ENCODE data around the gene SORCS2.

The SORCS2 gene

GRCh38 chr4:7659429-7660175, 467.3 kb downstream of the SORCS2 start:
- no peaks in the 10 kb centered on the region for H3K27me3 ChIP-seq (ENCODE audit: low read depth, low read length)
- H2AFZ ChIP-seq (ENCODE audit: low read depth, low read length), result no peak overlapping the region
- no peak overlapping the region for H3K4me2 ChIP-seq (ENCODE audit: low read length)
- H3K36me3 ChIP-seq (replicated peaks; ENCODE audit: low read depth, low read length), result no peaks in the 10 kb centered on the region
- no peaks in the 10 kb centered on the region for H4K20me1 ChIP-seq (ENCODE audit: insufficient read depth, low read length)
- H3K9ac ChIP-seq (ENCODE audit: low read length), result no peak overlapping the region
- TF ChIP-seq CTCF (IDR thresholded peaks at IDR 0.05; ENCODE audit: low read depth, low read length) (no peak), EZH2phosphoT487 (IDR thresholded peaks at IDR 0.05; ENCODE audit: low read depth) (no peak)
- no peaks in the 10 kb centered on the region for H3K79me2 ChIP-seq (ENCODE audit: low read length)
- H3K4me3 ChIP-seq (ENCODE audit: low read length), result no peak overlapping the region
- H3K27ac ChIP-seq (ENCODE audit: low read length), result no peak overlapping the region
- no peaks in the 10 kb centered on the region for H3K4me1 ChIP-seq (ENCODE audit: low read length)
- no peaks in the 10 kb centered on the region for H3K9me3 ChIP-seq (ENCODE audit: insufficient read depth, low read length)

GRCh38 chr4:7660176-7661039, 468.1 kb downstream of the SORCS2 start:
- Histone ChIP-seq H3K27ac (ENCODE audit: low read length) (no peak overlapping the region), H3K4me3 (ENCODE audit: low read length) (no peak overlapping the region), H3K79me2 (ENCODE audit: low read length) (no peaks in the 10 kb centered on the region), H3K27me3 (ENCODE audit: low read depth, low read length) (no peaks in the 10 kb centered on the region), H2AFZ (ENCODE audit: low read depth, low read length) (no peak overlapping the region), H3K4me1 (ENCODE audit: low read length) (no peaks in the 10 kb centered on the region), H3K36me3 (replicated peaks; ENCODE audit: low read depth, low read length) (no peaks in the 10 kb centered on the region), H3K9me3 (ENCODE audit: insufficient read depth, low read length) (no peaks in the 10 kb centered on the region), H4K20me1 (ENCODE audit: insufficient read depth, low read length) (no peaks in the 10 kb centered on the region), H3K9ac (ENCODE audit: low read length) (no peak overlapping the region), H3K4me2 (ENCODE audit: low read length) (no peak overlapping the region)
- TF ChIP-seq CTCF (IDR thresholded peaks at IDR 0.05; ENCODE audit: low read depth, low read length) (no peak), EZH2phosphoT487 (IDR thresholded peaks at IDR 0.05; ENCODE audit: low read depth) (no peak)

- H3K9ac ChIP-seq (ENCODE audit: low read length), result no peak overlapping the region
- H4K20me1 ChIP-seq (ENCODE audit: insufficient read depth, low read length), result no peaks in the 10 kb centered on the region
- no peak overlapping the region for H3K4me3 ChIP-seq (ENCODE audit: low read length)
- H3K27me3 ChIP-seq (ENCODE audit: low read depth, low read length), result no peaks in the 10 kb centered on the region
- H3K4me2 ChIP-seq (ENCODE audit: low read length), result no peak overlapping the region
- no peak overlapping the region for H2AFZ ChIP-seq (ENCODE audit: low read depth, low read length)
- TF ChIP-seq CTCF (IDR thresholded peaks at IDR 0.05; ENCODE audit: low read depth, low read length) (no peak), EZH2phosphoT487 (IDR thresholded peaks at IDR 0.05; ENCODE audit: low read depth) (no peak)
- H3K79me2 ChIP-seq (ENCODE audit: low read length), result no peaks in the 10 kb centered on the region
- no peaks in the 10 kb centered on the region for H3K4me1 ChIP-seq (ENCODE audit: low read length)
- no peaks in the 10 kb centered on the region for H3K36me3 ChIP-seq (replicated peaks; ENCODE audit: low read depth, low read length)
- H3K27ac ChIP-seq (ENCODE audit: low read length), result no peak overlapping the region
- H3K9me3 ChIP-seq (ENCODE audit: insufficient read depth, low read length), result no peaks in the 10 kb centered on the region
Observed at GRCh38 chr4:7661066-7661748, 468.9 kb downstream of the SORCS2 start.
